WERI-Rb-1 (cell line): ENCODE data around the gene MFSD6.

Source experiments
- DNase-seq: peaks from one replicate; pipeline ENCODE4 v3.0.0-alpha.2; 2020
- H3K27ac ChIP-seq: fragments of 250-450 bp; sonication (Bioruptor Pico); 2 replicates; pipeline ENCODE4 v1.5.1; 2020; ENCODE audit warnings: mild to moderate bottlenecking, moderate library complexity
- H3K27me3 ChIP-seq: fragments of 250-450 bp; sonication (Bioruptor Pico); 2 replicates; pipeline ENCODE4 v1.5.1; 2021; ENCODE audit warnings: mild to moderate bottlenecking, low read depth, moderate library complexity; ENCODE audit not compliant: insufficient read depth, severe bottlenecking
- H3K36me3 ChIP-seq: fragments of 250-450 bp; sonication (Bioruptor Pico); 2 replicates; pipeline ENCODE4 v1.5.1; 2020; ENCODE audit warnings: mild to moderate bottlenecking, moderate library complexity
- H3K4me3 ChIP-seq: 2 replicates; pipeline ENCODE4 v1.5.1; 2011; ENCODE audit warnings: low read depth, mild to moderate bottlenecking, control low read depth, low read length
- H3K9me3 ChIP-seq: fragments of 250-450 bp; sonication (Bioruptor Pico); 2 replicates; pipeline ENCODE4 v1.5.1; 2021; ENCODE audit warnings: mild to moderate bottlenecking, moderate library complexity; ENCODE audit not compliant: severe bottlenecking
- CTCF ChIP-seq: IDR thresholded peaks from 2 replicates; pipeline ENCODE4 v1.5.1; 2011; ENCODE audit warnings: low read depth, mild to moderate bottlenecking, control low read depth, inconsistent platforms, low read length

The MFSD6 gene

GRCh38 chr2:190443778-190444481 is 35.8 kb downstream of the MFSD6 start:
- DNase-seq, result no peak
- Histone ChIP-seq H3K36me3 (no peaks in the 10 kb centered on the region), H3K4me3 (no peak overlapping the region), H3K27ac (no peak overlapping the region), H3K27me3 (no peaks in the 10 kb centered on the region), H3K9me3 (no peaks in the 10 kb centered on the region)
- no peak for TF ChIP-seq CTCF

- H3K27ac ChIP-seq, result no peak overlapping the region
- TF ChIP-seq CTCF, result no peak
- H3K4me3 ChIP-seq, result no peak overlapping the region
- no peak for DNase-seq
- no peaks in the 10 kb centered on the region for H3K27me3 ChIP-seq
- H3K9me3 ChIP-seq, result no peaks in the 10 kb centered on the region
- no peaks in the 10 kb centered on the region for H3K36me3 ChIP-seq
Measured at GRCh38 chr2:190444976-190445375, 36.8 kb downstream of the MFSD6 start.

GRCh38 chr2:190446193-190446592 is 38.0 kb downstream of the MFSD6 start:
- Histone ChIP-seq H3K27me3 (no peaks in the 10 kb centered on the region), H3K9me3 (no peaks in the 10 kb centered on the region), H3K36me3 (no peaks in the 10 kb centered on the region), H3K4me3 (no peak overlapping the region), H3K27ac (no peak overlapping the region)
- no peak for TF ChIP-seq CTCF
- DNase-seq, result no peak

GRCh38 chr2:190446750-190447516 is 38.8 kb downstream of the MFSD6 start:
- no peak for TF ChIP-seq CTCF
- Histone ChIP-seq H3K9me3 (no peaks in the 10 kb centered on the region), H3K4me3 (no peak overlapping the region), H3K36me3 (no peaks in the 10 kb centered on the region), H3K27me3 (no peaks in the 10 kb centered on the region), H3K27ac (no peak overlapping the region)
- DNase-seq, result no peak

GRCh38 chr2:190447766-190448165 is 39.6 kb downstream of the MFSD6 start:
- H3K36me3 ChIP-seq, result no peaks in the 10 kb centered on the region
- TF ChIP-seq CTCF, result no peak
- no peaks in the 10 kb centered on the region for H3K9me3 ChIP-seq
- H3K27me3 ChIP-seq, result no peaks in the 10 kb centered on the region
- DNase-seq, result no peak
- H3K27ac ChIP-seq, result no peak overlapping the region
- H3K4me3 ChIP-seq, result no peak overlapping the region

- no peaks in the 10 kb centered on the region for H3K36me3 ChIP-seq
- H3K9me3 ChIP-seq, result no peaks in the 10 kb centered on the region
- H3K4me3 ChIP-seq, result no peak overlapping the region
- H3K27me3 ChIP-seq, result no peaks in the 10 kb centered on the region
- H3K27ac ChIP-seq, result no peak overlapping the region
- no peak for TF ChIP-seq CTCF
- no peak for DNase-seq
Measured at GRCh38 chr2:190449925-190450324, 41.8 kb downstream of the MFSD6 start.
